Cardiac septum (tissue), 1 donor: Measurements from ENCODE around the gene MPND. TPM values are rescaled to one million over a fixed set of nuclear protein-coding genes. Genes with fewer than 3 reads are reported as not detected.

Experiments used
- DNase-seq: peaks from one replicate; pipeline ENCODE4 v3.0.0-alpha.2; 2020; ENCODE audit warnings: low spot score
- intact Hi-C: fragments of 100-400 bp; cut with DNase I; formaldehyde crosslinking; loops from one replicate; pipeline ENCODE4 v1.14.0; 2022
- total RNA-seq: library from RNA; stranded (reverse); fragmentation: NEBNext Ultra II Directional; extraction: Animal tissue kit (Norgen Biotek cat#: 25700); gene quantifications from one replicate; pipeline ENCODE4 v1.2.1, GENCODE V29; 2021
- donor health status: DM: no; HTN: no; CAD: no.

Gene MPND
- total RNA-seq, 1 donor from 2014 or later, result 14.9 TPM

DNA sequence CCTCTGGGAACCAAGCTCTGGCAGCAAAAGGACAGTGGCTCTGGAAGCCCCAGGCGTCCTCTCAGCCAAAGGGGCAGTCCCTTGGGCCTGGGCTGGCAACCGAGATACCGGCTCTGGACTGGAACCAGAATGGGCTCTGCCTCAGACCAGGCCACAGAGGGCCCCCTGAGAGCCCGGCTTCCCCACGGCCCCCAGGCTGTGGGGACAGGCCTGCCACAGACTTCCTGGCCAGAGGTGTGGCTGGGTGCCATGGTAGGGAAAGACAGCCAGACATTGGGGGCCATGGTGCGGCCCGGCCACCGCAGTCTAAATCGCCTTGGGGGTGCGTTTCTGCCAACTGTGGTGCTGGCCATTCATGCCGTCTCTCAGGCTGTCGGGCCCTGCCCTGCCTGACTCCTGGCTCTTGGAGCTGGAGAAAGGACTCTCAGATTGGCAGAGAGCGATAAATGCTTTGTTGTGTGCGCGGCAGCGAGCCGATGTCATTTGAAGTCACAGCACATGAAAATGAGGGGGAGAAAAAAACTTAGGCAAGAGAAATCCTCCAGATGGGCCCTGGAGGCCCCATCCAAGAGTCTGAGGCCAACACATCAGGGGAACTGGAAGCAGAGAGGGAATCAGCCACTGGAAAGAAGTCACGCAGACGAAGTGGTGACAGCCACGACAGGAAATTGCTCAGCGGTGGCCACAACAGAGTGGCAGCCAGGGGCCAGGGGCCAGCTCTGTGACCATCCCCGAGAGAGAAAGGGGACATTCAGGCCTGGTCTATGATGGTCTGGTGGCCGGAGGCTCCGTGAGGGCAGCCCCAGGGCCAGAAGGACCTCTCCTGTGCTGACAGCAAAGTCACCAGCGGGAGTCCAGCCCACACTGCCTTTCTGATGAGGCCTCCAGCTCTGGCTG is 30.5 kb downstream of the MPND start:
- intact Hi-C loops, result no loop called here
- no peak for DNase-seq

DNA sequence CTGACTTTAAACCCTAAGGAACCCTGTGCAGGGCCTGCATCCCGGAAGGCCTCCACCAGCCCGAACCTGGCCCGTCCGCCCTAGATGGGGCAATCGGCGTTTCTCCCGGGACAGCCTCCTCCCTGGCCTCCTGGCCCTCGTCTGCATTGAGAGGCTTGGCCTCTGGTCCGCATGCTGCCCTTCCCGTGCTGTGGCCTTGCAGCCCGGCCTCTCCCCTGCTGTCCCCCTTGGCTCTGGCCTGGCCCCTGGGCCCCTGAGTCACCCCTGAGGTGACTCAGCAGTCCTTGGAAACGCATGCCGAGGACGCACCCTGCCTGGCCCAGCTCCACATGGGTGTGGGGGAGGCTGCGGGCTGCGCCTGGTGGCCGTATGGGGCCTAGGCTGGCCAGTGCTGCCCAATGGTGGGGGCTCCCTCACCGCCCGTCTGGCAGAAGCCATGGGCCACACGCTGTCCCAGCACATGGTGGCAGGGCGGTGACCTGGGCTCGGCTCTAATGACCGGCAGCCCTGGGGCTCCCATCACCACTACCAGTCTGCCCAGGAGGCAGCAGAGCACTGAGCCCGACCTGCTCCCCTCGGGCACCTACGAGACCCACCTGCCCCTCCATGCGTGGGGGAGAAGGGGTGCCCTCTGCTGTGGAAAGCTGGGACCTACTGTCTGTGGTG is 31.3 kb downstream of the MPND start:
- peak; percentile 82 for DNase-seq
- intact Hi-C loops, result no loop called here

DNA sequence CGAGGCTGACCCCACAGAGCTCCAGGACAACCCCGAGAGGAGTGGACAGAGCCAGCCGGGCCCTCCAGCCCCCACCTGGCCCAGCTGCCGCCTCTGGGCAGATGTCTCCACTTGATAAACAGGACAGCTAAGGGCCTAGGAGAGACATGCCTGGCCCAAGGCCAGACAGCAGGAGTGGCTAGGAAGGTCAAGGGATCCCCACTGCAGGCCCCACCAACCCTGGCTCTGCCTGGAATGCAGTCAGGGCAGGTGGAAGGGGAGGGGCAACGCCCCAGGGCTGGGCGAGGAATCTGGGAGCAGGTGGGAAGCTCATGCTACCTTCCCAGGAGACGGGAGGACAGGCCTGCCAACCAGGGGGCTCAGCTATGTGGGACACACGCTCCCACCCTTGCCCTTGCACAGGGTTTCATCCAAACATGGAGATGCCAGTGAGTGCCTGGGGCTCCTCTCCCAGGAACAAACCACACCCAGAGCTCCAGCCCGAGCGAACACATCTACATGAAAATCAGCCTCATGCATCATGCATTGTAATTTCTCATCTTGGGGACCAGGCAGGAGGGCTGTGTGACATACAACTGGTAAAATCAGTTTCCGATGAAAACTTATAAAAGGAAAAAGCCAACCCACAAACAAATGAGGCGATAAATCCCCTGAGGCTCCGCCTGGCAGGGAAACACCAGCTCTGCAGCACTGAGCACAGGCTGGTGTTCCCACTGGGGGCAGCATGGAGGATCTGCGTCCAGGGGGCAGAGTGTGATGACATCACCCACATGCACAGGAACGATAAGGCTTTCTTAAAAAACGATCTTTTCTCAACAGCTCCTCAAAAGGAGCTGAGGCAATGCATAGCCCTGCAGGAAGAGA is 32.0 kb downstream of the MPND start:
- no peak for DNase-seq
- intact Hi-C loops, result no loop called here

DNA sequence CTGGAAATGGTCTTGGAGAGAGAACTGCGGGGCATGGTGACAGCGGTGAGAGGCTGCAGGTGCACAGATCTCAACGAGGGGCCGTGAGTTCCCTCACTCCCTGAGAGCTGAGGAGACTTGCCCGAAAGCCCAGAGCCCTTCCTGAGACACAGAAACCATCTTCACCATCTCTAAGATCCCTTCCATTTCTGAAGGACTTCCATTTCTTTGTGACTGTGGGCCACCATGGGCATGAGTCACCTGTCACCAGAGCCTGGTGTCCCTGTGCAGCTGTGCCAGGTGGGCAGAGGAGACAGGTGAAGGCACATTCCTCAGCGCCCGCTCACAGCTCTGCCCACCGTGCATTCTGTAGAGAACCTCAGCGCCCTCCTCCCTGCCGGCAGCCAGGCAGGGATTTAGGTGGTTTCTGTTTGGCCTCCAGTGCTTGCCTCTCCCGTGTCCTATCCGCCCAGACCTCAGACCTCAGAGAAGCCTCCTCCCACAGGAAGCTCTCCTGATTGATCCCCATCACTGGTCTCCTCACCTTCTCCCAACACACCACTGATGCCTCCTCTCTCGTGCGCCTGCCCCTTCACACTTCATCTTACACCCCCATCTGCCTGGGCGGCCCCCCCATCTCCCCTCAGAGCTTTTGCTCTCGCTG is 32.8 kb downstream of the MPND start:
- DNase-seq, result no peak

DNA sequence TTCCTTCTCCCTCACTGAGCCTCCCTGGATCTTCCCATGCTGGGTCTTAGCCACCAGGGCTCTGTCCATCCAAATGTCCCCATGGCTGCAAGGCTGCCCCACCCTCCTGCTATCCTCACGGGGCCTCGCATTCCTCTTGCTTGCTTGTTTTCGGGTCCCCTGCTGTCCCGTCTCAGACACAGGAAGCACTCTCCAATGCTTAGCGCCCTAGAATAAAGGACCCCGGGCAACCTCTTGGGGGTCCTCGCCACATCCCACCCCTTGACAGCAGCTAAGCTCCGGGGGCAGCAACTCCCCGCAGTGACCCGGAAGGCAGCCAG is 33.3 kb downstream of the MPND start:
- intact Hi-C loops, result no loop called here
- no peak for DNase-seq

More for the DNA sequence above, 32.8 kb downstream of the MPND start:
- intact Hi-C loops, result no loop called here

DNA sequence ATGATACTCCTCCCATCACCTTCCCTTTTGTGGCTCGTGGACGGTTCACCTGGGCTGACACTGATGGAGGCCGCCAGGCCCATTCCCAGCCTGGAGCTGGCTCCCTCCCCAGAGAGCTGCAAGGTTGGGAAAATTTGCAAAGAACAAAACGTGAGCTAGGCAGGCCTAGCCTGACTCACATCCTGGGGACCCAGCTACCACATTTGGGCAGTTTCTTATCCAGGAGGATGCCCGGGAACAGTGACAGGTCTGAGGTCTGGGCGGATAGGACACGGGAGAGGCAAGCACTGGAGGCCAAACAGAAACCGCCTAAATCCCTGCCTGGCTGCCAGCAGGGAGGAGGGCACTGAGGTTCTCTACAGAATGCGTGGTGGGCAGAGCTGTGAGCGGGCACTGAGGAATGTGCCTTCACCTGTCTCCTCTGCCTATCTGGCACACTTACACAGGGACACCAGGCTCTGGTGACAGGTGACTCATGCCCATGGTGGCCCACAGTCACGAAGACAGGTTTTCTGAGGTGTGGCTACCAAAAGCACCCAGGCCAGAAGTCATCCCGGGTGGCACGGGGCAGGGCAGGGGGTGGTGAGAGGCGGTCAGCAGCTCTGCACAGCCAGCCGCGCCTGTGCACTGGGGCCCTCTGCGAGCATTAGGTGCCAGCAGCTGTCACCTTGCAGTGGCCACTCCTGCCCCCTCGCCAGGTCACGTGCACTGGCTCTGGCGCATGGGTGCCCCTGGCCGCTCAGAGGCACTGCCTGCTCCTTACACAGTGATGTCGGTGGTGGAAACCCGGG is 33.8 kb downstream of the MPND start:
- intact Hi-C loops, result no loop called here
- DNase-seq, result no peak

DNA sequence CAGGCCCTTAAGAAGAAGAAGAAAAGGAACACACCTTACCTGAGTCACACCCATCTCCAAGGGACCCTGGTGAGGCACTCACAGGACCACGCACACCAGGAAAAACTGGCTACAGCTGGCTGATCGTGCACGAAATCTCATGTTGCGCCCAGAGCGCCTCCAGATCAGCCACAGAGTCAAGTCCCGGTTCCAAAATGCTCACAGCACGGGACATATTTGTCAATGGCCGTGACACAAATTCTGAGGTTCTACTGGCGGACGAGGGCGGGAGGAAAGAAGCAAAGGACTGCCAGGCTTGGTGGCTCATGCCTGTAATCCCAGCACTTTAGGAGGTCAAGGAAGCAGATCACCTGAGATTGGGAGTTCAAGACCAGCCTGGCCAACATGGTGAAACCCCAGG is 35.5 kb downstream of the MPND start:
- no peak for DNase-seq
- intact Hi-C loops, result no loop called here

DNA sequence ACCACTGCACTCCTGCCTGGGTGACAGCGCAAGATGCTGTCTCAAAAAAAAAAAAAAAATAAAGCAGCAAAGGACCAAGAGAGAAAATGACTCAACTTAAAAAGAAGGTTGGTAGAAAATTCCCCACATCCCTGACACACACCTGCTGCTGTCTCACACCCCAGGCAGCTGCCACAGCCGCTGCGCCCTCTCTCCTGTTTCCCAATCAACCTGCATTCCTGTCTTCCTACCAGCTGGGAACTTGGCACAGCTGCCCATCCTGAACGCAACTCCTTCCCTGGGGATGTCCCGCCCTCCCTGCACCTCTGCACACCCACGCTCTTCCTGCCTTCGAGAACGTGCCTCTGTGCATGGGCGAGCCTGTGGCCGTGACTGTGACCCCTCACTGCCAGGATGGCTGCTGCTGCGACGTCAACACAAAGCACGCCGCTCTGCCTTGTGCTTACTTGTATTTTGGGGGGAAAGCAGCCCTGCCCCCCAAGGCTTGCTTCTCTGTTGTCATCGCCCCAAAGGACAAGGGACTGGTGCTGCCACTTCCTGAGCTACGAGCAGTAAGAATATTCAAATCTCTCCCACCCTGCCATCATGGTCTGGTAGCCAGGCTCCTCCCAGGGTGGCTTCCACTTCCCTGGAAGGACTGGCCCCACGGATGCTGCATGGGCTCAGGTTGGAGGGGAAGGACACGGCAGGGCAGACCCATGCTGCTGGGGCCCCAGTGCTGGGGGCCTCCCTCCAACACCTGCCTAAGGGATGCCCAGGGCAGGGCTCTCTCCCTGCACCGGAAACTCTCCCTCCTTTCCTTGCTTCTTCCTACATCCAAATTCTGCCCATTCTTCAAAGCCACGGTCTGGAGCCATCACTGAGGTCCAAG is 36.3 kb downstream of the MPND start:
- intact Hi-C loops, result no loop called here
- no peak for DNase-seq

DNA sequence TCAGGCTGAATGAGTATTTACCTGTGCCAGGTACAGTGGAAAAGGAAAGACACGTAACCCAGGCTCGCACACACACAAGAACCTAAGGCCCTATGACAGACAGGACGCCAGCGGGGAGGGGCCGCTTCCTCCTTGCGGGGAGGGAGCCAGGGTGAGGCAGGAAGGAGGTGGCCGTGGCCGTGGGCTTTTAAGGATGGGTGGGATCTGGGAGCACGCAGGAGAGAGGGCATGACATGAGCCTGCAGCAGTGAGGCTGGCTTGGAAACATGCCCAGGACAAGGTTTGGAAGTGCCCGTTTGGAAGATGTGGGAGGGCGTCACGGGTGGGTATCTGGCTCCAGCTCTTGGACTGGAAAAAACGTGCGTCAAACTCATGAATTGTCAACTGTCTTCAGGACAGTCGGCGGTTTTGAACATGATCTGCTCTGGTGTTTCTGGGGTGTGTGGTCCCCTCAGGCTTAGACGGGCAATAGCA is 36.9 kb downstream of the MPND start:
- intact Hi-C loops, result no loop called here
- DNase-seq, result peak; percentile 87

DNA sequence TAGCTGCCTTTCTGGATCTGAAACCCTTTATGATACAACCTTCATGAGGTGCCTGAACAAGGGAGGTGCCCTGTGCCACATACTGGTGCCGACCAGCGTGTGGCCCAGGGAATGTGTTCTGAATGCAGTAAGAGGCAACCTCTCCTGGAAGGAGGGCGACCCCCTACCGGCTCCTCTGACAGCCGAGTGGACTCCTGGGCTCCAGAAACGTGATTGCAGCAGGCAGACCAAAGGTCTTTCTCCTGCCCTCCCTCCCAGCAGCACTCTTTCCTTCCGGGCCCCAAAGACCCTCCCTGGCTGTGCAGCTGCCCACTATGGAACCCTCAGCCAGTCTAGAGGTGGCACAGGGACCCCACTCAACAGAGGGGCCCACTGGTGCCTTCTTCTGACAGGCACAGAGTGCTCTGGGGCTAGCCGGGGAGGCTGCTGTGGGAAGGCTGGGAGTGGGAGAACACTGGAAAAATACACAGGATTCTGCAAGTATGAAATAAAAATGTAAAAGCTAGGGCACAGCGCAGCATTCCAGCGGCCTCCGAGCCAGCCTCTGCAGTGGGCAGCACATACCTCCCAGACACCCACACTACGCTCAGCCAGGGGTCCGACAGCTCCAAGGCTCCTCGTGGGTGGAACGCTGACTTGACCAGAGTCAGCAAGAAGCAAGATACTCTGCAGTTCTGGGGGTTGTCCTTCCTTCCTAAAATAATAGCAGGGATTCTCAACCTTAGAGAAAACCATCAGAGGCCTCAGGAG is 42.1 kb downstream of the MPND start:
- DNase-seq, result no peak
- intact Hi-C loops, result no loop called here

DNA sequence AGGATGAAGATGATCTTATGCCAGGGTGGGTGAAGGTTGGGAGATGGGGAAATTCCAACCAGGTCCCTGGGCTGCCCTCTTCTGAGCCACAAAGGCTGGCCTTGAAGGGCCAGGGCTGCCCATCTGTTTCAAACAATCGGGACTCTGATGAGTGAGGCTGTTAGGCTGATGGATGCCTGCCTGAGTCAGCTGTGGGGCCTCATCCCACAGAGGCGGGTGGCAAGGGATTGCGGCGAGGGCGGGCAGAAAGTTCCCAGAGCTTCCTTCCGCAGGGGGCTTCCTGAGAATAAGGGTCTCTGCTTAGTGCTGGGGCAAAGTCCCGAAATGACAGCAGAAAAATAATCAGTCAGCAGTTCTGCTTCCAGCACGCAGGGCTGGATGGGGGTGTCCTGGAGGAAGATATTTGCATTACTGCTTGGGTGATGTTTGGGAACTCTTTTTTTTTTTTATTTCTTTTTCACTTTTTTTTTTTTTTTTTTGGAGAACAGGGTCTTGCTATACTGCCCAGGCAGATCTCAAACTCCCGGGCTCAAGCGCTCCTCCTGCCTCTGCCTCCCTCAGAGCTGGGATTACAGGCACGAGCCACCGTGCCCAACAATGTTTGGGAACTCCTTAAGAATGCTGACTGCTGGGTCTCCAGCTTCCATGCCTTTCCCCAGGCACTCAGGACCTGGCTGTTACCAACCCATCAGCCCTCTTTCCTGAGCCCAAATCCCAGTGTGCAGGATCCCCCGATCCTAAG is 42.9 kb downstream of the MPND start:
- DNase-seq, result no peak
- intact Hi-C loops, result no loop called here

DNA sequence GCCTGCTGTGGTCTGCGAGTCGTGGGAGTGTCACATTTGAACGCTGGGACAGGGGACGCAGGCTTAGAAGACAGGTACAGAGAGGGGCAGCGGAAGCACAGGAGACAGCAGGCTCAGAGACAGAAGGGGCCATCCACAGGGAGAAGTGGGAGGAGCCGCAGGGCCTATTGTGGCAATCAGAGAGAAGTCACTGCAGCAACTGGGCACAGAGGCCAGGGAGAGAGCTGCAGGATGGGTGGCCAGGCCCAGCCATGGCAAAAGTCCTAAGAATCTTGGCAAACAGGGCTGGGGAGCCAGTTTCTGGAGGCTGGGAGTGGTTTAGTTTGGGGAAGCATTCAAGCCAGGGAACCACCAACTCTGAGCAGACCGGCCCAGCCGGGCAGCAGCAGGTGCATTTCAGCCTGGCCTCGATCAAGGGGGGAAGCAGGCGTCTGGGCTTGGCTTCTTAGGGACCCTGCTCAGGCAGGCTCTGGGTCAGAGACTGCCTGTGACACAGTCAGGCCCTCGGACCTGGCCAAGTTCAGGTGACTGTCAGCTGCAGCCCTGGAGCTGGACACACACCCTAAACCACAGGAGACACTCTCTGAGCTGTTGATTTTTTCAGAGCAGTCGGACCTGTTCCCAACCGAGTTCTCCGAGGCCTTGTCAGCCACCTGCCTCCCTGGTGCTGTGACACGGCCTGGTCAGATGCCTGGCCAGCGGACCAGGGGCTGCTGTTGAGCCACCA is 45.1 kb downstream of the MPND start:
- no peak for DNase-seq
- intact Hi-C loops, result no loop called here

DNA sequence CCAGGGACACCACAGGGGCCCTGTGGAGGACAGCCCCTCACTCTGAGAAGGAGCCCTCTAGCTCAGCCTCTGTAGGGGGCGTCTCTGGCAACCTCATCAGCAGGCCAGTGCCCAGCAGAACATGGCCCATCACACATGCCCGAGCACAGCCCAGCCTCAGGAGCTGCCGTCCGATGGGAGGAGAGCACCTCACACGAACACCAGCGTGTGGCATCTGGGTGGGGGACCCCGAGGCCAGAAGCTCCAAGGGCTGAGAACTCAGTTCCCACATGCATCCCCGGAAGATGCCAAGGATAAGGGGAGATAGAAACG is 45.7 kb downstream of the MPND start:
- intact Hi-C loops, result no loop called here
- DNase-seq, result no peak

DNA sequence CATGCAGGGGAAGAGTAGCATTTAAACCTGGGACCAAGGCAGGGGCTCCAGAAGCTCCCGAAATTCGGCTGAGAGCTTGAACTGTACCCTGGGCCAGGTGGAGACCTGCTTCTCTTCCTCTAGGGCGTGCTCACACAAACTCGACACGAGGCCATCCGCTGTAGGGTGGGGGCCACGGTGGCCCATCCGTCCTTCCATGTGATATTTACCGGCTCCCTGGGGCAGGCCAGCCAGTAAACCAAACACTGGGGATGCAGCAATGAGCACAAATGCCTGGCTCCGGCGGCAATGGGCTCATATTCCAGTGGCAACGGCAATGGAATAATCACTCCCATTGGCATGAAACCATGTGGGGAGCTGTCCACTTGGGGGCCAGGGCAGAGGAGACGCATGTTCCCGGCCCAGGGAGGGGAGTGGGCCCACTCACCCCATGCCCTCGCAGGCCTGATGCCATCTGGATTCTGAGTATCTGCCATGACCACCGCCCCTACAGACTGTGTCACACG is 46.2 kb downstream of the MPND start:
- intact Hi-C loops, result no loop called here
- DNase-seq, result no peak

DNA sequence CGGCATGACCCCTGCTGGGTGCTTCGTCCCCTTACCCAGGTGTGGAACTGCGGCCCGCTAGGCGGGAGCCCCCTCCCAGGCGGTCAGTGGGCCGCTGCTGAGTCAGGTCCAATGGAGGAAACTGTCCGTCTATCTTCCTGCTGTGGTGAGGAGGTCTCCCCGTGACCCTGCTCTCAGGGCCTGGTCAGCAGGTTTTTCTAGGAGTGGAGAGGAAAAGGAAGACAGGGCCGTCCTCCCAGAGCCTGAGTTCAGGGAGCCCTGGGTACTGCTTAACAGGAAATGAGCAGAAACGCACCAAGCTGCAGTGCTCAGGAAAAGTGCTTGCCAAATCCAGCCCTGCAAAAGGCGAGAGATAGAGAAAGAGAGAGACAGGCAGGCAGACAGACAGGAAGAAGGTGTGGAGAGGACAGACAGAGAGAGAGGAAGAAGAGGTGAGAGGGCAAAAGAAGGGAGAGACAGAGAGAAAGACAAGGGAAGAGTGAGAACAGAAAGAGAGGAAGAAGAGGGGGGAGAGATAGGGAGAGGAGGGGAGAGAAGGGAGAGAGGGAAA is 46.7 kb downstream of the MPND start:
- intact Hi-C loops, result no loop called here
- DNase-seq, result no peak
